Activated CD8-positive, alpha-beta memory T cell treated with anti-CD3 and anti-CD28 coated beads for 36 hours (primary cell): ENCODE results near the gene SSH3. TPM values are rescaled to one million over a fixed set of nuclear protein-coding genes. Genes with fewer than 3 reads are reported as not detected.

Source experiments
- CTCF ChIA-PET: fragments of 350-600 bp; sonication (Branson Sonifier 250); formaldehyde crosslinking; loops from one replicate; lab custom pipeline; 2021; ENCODE audit warnings: antibody characterized with exemption; lab: Charles Lee
- POLR2A ChIA-PET: fragments of 350-600 bp; sonication (Branson Sonifier 250); formaldehyde crosslinking; loops from one replicate; lab custom pipeline; 2021; ENCODE audit warnings: antibody characterized with exemption; lab: Charles Lee
- total RNA-seq, 2 experiments: library from RNA; stranded (reverse); gene quantifications; one replicate each; pipeline ENCODE4 v1.2.3, GENCODE V29; 2021

SSH3 gene
- total RNA-seq, 2 experiments from 2014 or later: 6.1 to 7.6 TPM

DNA sequence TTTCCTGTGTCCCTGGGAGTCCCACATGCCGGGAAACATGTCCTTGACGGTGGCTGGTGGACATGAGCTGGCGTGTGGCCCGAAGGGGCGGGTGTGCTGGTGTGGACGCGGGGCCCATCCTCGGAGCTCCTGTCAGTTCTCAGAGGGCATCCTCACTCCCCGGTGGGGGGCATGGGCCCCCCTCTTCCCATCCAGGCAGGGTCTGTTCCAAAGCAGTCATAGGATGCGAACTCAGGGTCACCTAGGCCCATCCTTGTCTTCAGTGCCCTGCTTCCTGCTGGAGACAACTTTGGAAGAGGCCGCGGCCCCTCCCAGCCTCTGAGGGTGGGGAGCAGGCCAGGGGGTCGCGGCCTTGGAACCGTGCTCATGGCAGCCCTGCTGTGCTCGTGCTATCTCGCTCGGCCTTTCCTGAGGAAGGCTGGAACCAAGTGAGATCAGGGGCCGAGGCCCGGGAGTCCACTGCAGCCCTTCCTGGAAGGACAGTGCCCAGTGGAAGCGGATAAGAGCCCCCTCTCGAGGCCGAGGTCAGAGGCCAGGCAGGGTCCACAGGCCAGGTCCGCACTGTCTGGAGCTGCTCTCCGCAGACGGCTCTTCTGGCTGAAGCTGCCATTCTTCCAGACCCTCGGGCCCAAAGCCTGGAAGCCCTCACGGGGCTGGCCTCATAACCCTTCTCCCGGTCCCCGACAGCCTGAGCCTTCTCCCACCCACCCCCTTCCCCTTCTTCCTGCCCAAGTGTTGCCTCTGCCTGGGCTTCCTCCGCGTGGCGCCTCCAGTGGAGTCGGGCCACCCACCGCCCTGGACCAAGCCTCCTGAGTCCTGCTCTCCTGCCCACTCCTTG is 28.3 kb upstream of the SSH3 start:
- ChIA-PET POLR2A (interaction anchor here (0.9 kb wide), 1 partner anchor 13 kb away, joined by 4 read pairs; no protein-coding TSS in a partner anchor), CTCF (interaction anchor here (1.7 kb wide), 1 partner anchor 13 kb away, joined by 8 read pairs; no protein-coding TSS in a partner anchor)

DNA sequence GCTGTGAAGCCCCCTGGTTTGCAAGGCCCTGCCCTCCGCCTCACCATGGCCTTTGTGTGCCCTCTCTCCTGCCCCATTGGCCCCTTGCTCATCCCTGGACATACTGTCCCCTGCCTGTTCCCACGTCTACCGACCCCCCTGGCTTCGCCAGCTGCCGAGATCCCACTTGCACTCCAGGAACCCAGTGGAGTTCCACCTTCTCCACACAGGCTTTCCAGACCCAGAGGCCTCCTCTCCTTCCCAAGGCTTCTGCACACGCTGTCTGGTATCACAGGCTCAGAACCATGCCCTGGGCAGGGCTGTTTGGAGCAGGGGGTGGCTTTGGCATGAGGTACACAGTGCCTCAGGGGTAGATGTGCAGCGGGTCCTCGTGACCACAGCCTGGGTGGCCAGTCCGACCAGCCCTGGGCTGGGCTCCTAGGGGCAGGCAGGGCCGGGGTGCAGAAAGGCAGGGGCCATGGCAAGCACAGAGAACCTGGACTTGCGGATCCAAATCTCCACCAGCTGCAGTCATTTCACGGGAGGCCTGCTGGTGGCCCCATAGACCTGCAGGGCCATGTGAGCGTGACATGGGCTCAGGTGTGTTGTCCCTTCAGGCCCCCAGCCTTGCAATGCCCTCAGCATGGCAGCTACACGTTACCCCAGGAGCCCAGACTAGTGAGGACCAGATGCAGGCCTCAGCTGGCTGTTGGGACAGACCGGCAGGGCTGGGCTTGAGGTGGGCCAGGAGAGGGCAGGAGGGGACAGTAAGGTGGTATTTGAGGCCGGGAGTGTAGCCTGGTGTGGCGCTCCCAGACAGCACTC is 27.5 kb upstream of the SSH3 start:
- ChIA-PET CTCF (interaction anchor here (1.7 kb wide), 1 partner anchor 14 kb away, joined by 8 read pairs; no protein-coding TSS in a partner anchor), POLR2A (interaction anchor here (0.9 kb wide), 1 partner anchor 12 kb away, joined by 4 read pairs; no protein-coding TSS in a partner anchor)

- ChIA-PET POLR2A (interaction anchor here (0.5 to 1.8 kb wide), 4 partner anchors 9 to 40 kb away, joined by 3 to 36 read pairs (median 8); partner anchors contain the start of genes ANKRD13D and GRK2), CTCF (interaction anchor here (0.7 to 2.4 kb wide), 8 partner anchors 9 to 106 kb away, joined by 4 to 17 read pairs (median 6); partner anchors contain the start of genes ANKRD13D, GRK2 and POLD4)
Measured at GRCh38 chr11:67276781-67277230, 26.5 kb upstream of the SSH3 start.

GRCh38 chr11:67277231-67277961 is 25.9 kb upstream of the SSH3 start:
- POLR2A ChIA-PET: interaction anchor here (0.6 to 1.8 kb wide), 4 partner anchors 9 to 36 kb away, joined by 4 to 36 read pairs (median 8); partner anchors contain the start of genes ANKRD13D and GRK2
- CTCF ChIA-PET: interaction anchor here (0.7 to 2.4 kb wide), 9 partner anchors 9 to 106 kb away, joined by 3 to 17 read pairs (median 5); partner anchors contain the start of genes ANKRD13D, GRK2 and POLD4

DNA sequence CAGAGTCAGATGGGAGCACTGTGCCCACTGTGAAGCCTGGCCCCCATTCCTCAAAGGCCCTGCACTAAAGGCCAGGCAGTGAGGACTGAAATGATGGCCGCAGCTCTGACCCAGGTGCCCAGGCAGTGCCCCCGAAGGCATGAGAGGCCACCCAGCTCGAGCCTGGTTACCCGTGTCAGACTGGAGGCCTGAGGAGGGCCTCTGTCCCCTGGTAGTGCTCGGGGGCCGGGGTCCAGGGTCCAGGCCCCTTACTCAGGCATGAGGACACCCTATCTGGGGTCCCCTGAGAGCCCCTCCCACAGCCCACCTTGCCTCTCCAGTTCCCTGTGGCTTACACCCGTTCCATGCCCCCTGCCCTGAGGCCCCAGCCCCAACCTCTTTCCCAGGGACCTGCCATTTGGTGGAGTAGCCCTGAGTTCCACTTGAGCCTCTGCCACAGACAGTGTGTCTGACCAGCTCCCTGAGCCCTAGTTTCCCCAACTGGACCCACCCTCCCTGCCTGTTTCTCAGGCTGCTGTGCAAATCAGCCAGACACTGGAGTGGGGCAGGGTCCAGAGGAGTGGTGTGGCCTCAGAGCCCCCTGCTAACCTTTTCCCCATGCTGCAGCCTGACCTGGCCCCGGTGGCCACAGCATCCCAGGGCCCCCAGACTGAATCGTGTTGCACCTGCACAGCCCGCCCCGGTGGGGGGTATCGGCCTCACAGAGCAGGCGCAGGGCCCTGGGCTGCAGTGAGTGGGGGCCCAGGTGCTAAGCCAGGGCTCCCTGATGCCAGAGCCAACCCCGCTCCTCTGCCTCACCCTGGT is 25.0 kb upstream of the SSH3 start:
- ChIA-PET POLR2A (interaction anchor here (0.6 to 1.8 kb wide), 5 partner anchors 9 to 35 kb away, joined by 4 to 36 read pairs (median 6); partner anchors contain the start of genes ANKRD13D and GRK2), CTCF (interaction anchor here (0.9 to 2.4 kb wide), 7 partner anchors 10 to 41 kb away, joined by 3 to 17 read pairs (median 7); partner anchors contain the start of genes ANKRD13D and GRK2)

DNA sequence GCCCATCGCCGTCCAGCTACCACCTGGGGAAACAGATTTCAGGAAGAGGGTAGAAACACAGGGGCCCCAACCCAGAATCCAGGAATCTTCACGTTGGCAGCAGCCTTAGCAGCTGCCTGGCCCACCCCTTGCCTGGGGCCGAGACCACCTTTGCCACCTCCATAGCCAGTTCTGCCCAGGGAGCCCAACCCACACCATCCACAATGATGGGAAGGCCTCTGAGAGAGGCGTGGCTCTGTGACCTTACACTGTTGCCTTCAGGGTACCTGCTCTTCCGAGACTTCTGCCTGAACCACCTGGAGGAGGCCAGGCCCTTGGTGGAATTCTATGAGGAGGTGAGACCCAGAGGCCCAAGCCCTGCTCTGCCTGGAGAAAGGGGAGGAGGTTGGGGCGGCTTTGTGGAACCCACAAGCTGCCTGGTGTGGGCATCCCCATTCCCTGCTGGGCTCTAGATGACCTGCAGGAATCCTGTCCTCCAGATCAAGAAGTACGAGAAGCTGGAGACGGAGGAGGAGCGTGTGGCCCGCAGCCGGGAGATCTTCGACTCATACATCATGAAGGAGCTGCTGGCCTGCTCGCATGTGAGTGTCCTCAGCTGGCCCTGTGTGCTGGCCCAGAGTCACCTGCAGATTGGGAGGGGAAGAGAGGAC is 24.3 kb upstream of the SSH3 start:
- CTCF ChIA-PET: interaction anchor here (1.5 to 2.4 kb wide), 3 partner anchors 9 to 17 kb away, joined by 6 to 17 read pairs (median 7); partner anchors contain the start of gene GRK2
- POLR2A ChIA-PET: interaction anchor here (1.5 kb wide), 1 partner anchor 9 kb away, joined by 5 read pairs; no protein-coding TSS in a partner anchor

DNA sequence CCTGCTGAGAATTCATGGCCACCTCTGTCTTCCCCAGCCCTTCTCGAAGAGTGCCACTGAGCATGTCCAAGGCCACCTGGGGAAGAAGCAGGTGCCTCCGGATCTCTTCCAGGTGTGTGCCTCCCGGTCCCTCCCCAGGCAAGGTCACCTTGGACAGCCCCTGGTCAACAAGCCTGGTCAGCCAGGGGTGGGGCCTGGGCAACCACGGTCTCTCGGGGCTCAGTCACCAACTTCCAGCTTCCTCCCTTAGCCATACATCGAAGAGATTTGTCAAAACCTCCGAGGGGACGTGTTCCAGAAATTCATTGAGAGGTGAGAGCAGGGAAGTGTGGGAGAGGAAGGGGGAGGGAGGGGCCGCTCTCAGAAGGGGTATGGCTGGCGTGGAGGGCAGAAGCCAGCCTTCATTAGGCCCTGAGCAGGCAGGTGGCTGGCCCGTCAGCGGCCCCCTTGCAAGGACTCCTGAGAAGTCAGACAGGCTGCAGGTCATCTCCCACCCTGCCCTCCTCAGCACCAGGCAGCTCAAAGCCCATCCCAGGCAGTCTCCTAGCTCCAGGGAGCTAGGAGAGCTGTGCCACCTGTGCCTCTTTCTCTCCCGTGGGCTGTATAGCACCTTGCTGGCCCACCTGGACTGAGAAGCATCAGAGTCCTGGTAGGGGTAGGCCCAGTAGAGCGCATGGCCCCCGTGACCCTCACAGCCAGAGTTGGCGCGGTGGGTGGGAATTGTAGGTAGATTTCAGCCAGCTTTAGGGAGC is 23.6 kb upstream of the SSH3 start:
- CTCF ChIA-PET: interaction anchor here (1.5 to 1.7 kb wide), 3 partner anchors 8 to 38 kb away, joined by 5 to 7 read pairs (median 6); partner anchors contain the start of gene GRK2

GRCh38 chr11:67280341-67280787 is 23.0 kb upstream of the SSH3 start:
- ChIA-PET CTCF (interaction anchor here (1.7 kb wide), 1 partner anchor 37 kb away, joined by 5 read pairs; no protein-coding TSS in a partner anchor), POLR2A (no interaction called here)

More for the DNA sequence above, 23.6 kb upstream of the SSH3 start:
- POLR2A ChIA-PET: interaction anchor here (1.5 kb wide), 1 partner anchor 8 kb away, joined by 5 read pairs; no protein-coding TSS in a partner anchor

DNA sequence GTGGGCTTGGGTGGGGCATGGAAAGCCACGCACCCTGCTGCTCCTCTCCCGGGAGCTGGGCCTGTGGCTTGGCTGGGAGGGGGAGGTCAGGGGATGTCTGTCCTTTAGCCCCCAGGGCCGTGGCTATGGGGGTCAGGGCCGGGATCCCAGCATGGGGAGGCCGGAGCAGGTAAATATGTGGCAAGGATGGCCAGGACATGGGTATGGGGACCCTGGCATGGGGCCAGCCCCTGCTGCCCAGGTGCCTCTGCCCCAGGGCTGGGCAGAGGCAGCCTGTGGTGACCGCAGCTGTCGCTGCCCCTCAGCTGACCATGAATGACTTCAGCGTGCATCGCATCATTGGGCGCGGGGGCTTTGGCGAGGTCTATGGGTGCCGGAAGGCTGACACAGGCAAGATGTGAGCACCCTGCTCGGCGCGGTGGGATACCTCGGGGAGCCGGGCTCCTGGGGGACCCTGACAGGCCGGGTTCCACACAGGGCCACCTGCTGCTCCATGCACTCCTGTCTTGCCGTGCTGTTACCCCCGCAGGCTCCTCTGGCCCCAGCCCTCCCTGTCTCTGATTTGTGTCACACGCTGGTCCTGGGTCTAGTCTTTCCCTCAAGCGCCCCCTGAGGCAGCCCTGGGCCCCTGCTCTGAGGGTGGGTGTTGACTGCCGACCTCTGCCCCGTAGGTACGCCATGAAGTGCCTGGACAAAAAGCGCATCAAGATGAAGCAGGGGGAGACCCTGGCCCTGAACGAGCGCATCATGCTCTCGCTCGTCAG is 22.4 kb upstream of the SSH3 start:
- ChIA-PET CTCF (interaction anchor here (1.7 kb wide), 1 partner anchor 36 kb away, joined by 5 read pairs; no protein-coding TSS in a partner anchor), POLR2A (interaction anchor here (0.6 kb wide), 1 partner anchor 15 kb away, joined by 3 read pairs; the partner anchor contains the start of gene GRK2)

DNA sequence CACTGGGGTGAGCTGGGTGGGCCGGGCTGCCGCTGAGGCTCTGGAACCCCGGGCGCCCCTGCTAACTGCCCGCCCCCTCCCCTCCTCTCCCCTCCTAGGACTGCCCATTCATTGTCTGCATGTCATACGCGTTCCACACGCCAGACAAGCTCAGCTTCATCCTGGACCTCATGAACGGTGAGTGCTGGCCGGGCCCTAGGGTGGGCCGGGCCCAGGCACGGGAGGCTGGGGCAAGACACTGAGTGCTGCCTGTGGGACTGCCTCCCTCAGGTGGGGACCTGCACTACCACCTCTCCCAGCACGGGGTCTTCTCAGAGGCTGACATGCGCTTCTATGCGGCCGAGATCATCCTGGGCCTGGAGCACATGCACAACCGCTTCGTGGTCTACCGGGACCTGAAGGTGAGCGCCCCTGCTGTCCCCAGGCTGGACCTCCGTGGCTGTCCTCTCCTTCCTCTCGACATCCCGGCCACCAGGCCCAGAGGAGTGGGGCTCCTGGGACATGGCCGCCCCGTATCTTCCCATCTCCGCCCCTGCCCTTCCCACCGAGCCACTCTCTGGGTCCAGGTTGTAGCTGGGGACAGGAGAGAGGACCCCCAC is 21.7 kb upstream of the SSH3 start:
- ChIA-PET CTCF (interaction anchor here (1.1 to 1.7 kb wide), 2 partner anchors 20 to 36 kb away, joined by 3 to 5 read pairs; no protein-coding TSS in a partner anchor), POLR2A (interaction anchor here (0.6 kb wide), 1 partner anchor 15 kb away, joined by 3 read pairs; the partner anchor contains the start of gene GRK2)

DNA sequence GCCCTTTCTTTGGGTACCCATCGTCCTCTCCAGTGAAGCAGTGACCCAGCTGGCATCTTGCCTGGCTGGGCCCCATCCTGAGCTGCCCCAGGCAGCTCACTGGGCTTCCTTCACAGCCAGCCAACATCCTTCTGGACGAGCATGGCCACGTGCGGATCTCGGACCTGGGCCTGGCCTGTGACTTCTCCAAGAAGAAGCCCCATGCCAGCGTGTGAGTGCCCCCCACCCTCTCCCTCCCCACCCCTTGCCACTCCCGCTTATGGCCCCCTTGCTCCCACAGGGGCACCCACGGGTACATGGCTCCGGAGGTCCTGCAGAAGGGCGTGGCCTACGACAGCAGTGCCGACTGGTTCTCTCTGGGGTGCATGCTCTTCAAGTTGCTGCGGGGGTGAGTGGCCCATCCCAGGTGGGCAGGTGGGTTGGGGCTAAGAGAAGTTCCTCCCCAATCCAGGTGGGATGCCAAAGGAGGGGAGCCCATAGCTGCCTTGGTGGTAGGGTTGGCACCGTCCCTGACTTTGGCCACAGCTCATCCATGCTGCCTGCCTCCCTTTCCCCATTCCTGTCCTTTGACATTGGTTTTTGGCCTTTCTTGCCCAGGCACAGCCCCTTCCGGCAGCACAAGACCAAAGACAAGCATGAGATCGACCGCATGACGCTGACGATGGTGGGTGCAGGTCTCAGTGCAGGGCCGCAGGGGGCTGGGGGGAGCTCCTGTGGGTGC is 21.0 kb upstream of the SSH3 start:
- ChIA-PET CTCF (interaction anchor here (1.1 to 2.4 kb wide), 3 partner anchors 11 to 20 kb away, joined by 3 to 11 read pairs (median 10); no protein-coding TSS in a partner anchor), POLR2A (no interaction called here)

DNA sequence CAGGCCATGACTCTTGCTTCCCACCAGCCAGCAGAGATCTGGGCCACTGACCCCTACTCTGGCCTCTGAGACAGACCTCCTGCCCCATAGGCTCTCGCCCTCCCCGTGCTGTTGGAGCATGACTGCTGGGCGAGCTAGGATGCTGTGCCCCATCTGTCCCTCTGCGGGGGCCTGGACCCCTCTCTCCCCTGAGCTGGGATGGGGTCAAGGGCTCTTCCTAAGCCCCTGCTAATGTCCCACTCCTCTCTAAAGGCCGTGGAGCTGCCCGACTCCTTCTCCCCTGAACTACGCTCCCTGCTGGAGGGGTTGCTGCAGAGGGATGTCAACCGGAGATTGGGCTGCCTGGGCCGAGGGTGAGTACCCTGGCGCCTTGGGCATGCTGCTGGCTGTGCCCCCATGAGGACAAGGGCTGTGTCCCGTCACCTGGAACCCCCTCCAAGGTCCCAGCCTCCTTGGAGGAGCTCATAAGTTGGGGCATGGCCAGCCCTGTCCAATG is 20.4 kb upstream of the SSH3 start:
- ChIA-PET POLR2A (no interaction called here), CTCF (interaction anchor here (1.1 to 2.4 kb wide), 3 partner anchors 11 to 21 kb away, joined by 3 to 11 read pairs (median 10); no protein-coding TSS in a partner anchor)

DNA sequence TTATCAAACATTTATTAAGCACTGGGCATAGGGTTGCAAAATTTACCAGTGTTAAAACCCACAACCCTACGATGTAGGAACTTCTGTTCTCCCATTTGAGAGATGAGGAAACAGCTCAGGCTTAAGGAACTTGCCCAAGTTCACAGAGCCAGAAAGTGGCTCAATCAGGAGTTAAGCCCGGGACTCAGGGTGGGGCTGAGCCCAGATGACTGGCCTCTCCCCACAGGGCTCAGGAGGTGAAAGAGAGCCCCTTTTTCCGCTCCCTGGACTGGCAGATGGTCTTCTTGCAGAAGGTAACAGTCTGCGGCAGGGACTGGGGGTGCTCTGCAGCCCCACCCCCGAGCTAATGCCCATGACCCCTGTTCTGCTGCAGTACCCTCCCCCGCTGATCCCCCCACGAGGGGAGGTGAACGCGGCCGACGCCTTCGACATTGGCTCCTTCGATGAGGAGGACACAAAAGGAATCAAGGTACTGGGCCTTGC is 19.8 kb upstream of the SSH3 start:
- CTCF ChIA-PET: interaction anchor here (0.9 to 2.4 kb wide), 3 partner anchors 12 to 109 kb away, joined by 3 to 11 read pairs (median 10); partner anchors contain the start of gene RAD9A
- POLR2A ChIA-PET: no interaction called here
